ENCODE data around the gene FUOM.

DNA sequence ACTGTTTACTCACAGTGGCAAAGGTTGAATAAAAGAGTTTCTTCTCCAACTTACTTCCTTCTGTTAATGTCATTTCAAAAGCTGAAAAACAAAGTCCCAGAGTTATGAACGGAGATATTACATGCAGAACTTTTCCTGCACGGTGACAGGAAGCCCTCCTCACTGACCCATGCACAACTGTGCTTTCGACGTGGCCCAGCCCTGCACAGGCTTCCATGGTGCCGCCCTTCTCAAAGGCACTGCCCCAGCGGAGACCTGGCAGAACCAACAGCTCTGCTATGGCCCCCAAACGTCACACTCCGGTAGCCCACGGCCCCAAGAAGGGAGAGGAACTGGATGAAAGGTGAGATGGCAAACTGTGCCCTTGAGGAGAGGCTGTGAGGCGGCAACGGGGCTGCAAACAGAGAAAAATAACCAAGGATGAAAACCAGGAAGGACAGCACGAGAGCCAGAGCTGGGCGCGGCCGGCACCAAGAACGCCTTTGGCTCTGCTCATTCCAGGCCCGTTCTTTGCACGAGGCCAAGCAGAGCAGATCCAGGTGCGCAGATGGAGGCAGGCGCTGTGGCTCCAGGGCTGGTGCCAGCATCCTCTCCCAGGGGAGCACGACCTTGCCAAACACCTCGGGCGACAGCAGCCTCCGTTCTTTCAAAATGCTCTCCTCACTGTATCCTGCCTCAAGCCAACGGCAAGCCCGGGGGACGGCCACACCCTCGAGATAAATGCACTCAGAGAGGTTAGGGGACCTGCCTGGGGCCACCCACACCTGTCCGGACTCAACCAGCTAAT is 7.0 kb upstream of the FUOM start:
- TF ChIP-seq, protein P1, sequence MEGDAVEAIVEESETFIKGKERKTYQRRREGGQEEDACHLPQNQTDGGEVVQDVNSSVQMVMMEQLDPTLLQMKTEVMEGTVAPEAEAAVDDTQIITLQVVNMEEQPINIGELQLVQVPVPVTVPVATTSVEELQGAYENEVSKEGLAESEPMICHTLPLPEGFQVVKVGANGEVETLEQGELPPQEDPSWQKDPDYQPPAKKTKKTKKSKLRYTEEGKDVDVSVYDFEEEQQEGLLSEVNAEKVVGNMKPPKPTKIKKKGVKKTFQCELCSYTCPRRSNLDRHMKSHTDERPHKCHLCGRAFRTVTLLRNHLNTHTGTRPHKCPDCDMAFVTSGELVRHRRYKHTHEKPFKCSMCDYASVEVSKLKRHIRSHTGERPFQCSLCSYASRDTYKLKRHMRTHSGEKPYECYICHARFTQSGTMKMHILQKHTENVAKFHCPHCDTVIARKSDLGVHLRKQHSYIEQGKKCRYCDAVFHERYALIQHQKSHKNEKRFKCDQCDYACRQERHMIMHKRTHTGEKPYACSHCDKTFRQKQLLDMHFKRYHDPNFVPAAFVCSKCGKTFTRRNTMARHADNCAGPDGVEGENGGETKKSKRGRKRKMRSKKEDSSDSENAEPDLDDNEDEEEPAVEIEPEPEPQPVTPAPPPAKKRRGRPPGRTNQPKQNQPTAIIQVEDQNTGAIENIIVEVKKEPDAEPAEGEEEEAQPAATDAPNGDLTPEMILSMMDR (IDR thresholded peaks at IDR 0.05) = no peak
- TF ChIP-seq EP300 (IDR thresholded peaks at IDR 0.05) (no peak), POLR2AphosphoS5 (IDR thresholded peaks at IDR 0.05) (no peak), POLR2A (IDR thresholded peaks at IDR 0.05) (no peak)
